GM23338 (cell line): ENCODE data around the gene AKR7A3. TPM values are rescaled to one million over a fixed set of nuclear protein-coding genes. Genes with fewer than 3 reads are reported as not detected.

ENCODE experiments used
- ATAC-seq: fragments of 200-7000 bp; cut with Tn5 transposase; 3 replicates; pipeline ENCODE4 v1.9.1; 2020
- DNase-seq: peaks from one replicate; pipeline ENCODE4 v3.0.0-alpha.2; 2015; ENCODE audit warnings: low spot score
- H2AFZ ChIP-seq: fragments of 200-600 bp; sonication (generic); 2 replicates; pipeline ENCODE4 v1.8.0; 2016; ENCODE audit warnings: antibody characterized with exemption, mild to moderate bottlenecking, moderate library complexity
- H3F3A ChIP-seq: fragments of 200-600 bp; sonication (generic); replicated peaks from 2 replicates; pipeline ENCODE4 v1.8.0; 2017; ENCODE audit warnings: antibody characterized with exemption, mixed run types, low read depth
- H3K27ac ChIP-seq: fragments of 200-600 bp; sonication (generic); 2 replicates; pipeline ENCODE4 v1.6.1; 2016; ENCODE audit warnings: low read depth
- H3K27me3 ChIP-seq: fragments of 200-600 bp; sonication (generic); 2 replicates; pipeline ENCODE4 v1.8.0; 2016; ENCODE audit warnings: mild to moderate bottlenecking, mixed run types, moderate library complexity; ENCODE audit not compliant: insufficient read depth
- H3K36me3 ChIP-seq: fragments of 200-600 bp; sonication (generic); 2 replicates; pipeline ENCODE4 v1.8.0; 2016; ENCODE audit warnings: mild to moderate bottlenecking; ENCODE audit not compliant: insufficient read depth
- H3K4me1 ChIP-seq: fragments of 200-600 bp; sonication (generic); 2 replicates; pipeline ENCODE4 v1.8.0; 2016; ENCODE audit warnings: mild to moderate bottlenecking, moderate library complexity; ENCODE audit not compliant: insufficient read depth
- H3K4me2 ChIP-seq: fragments of 200-600 bp; sonication (generic); 2 replicates; pipeline ENCODE4 v1.7.1; 2017; ENCODE audit warnings: mixed run types
- H3K4me3 ChIP-seq: fragments of 200-600 bp; sonication (generic); 2 replicates; pipeline ENCODE4 v1.6.1; 2016; ENCODE audit warnings: mixed run types
- H3K79me2 ChIP-seq: fragments of 200-600 bp; sonication (generic); replicated peaks from 2 replicates; pipeline ENCODE4 v1.8.0; 2017; ENCODE audit warnings: mild to moderate bottlenecking; ENCODE audit not compliant: insufficient read depth
- H3K9me2 ChIP-seq: fragments of 200-600 bp; sonication (generic); 2 replicates; pipeline ENCODE4 v1.8.0; 2017; ENCODE audit not compliant: insufficient read depth
- H4K20me1 ChIP-seq: fragments of 200-600 bp; sonication (generic); replicated peaks from 2 replicates; pipeline ENCODE4 v1.8.0; 2017; ENCODE audit warnings: mild to moderate bottlenecking; ENCODE audit not compliant: insufficient read depth
- H3K27ac Mint-ChIP-seq: 2 replicates; pipeline ENCODE4 v1.8.0; 2020; ENCODE audit warnings: inconsistent platforms, mild to moderate bottlenecking, moderate library complexity, mixed read lengths
- H3K27me3 Mint-ChIP-seq: 3 replicates; pipeline ENCODE4 v1.8.0; 2022; ENCODE audit warnings: low read depth, mild to moderate bottlenecking, moderate library complexity, mixed read lengths, inconsistent platforms; ENCODE audit not compliant: insufficient read depth, poor library complexity
- H3K36me3 Mint-ChIP-seq: 3 replicates; pipeline ENCODE4 v1.8.0; 2021; ENCODE audit warnings: low read depth, mild to moderate bottlenecking, inconsistent platforms, moderate library complexity, mixed read lengths
- H3K4me1 Mint-ChIP-seq: 3 replicates; pipeline ENCODE4 v1.8.0; 2020; ENCODE audit warnings: mild to moderate bottlenecking, inconsistent platforms, mixed read lengths
- H3K4me3 Mint-ChIP-seq: 3 replicates; pipeline ENCODE4 v1.8.0; 2021; ENCODE audit warnings: moderate library complexity, mild to moderate bottlenecking, inconsistent platforms, mixed read lengths
- H3K9me3 Mint-ChIP-seq: 3 replicates; pipeline ENCODE4 v1.8.0; 2020; ENCODE audit warnings: moderate library complexity, mild to moderate bottlenecking, inconsistent platforms, mixed read lengths
- CREB1 ChIP-seq: fragments of 250-450 bp; sonication (Bioruptor Pico); IDR thresholded peaks from 2 replicates; pipeline ENCODE4 v1.5.0; 2020; ENCODE audit warnings: low read depth, mild to moderate bottlenecking, moderate library complexity
- CTCF ChIP-seq, 2 experiments: fragments of 200-600 bp in 1 of 2; sonication (generic) in 1 of 2; conservative IDR thresholded peaks; 2 replicates each; pipeline versions ENCODE4 v1.5.1 to v1.6.1; 2016 to 2017; ENCODE audit warnings: antibody characterized with exemption in 2 of 2, low read depth in 2 of 2, mild to moderate bottlenecking in 2 of 2, moderate library complexity in 1 of 2
- ETS1 ChIP-seq: IDR thresholded peaks from 2 replicates; pipeline ENCODE4 v1.6.1; 2016; ENCODE audit warnings: antibody characterized with exemption
- EZH2 ChIP-seq: fragments of 200-600 bp; sonication (generic); IDR thresholded peaks from one replicate; pipeline ENCODE4 v1.8.0; 2017; ENCODE audit warnings: antibody characterized with exemption, mild to moderate bottlenecking, low read depth; ENCODE audit not compliant: unreplicated experiment
- EZH2phosphoT487 ChIP-seq: fragments of 200-600 bp; sonication (generic); IDR thresholded peaks from one replicate; pipeline ENCODE4 v1.8.1; 2018; ENCODE audit warnings: antibody characterized with exemption; ENCODE audit not compliant: unreplicated experiment
- JUNB ChIP-seq: IDR thresholded peaks from one replicate; pipeline ENCODE4 v1.6.1; 2016; ENCODE audit warnings: antibody characterized with exemption; ENCODE audit not compliant: unreplicated experiment
- NANOG ChIP-seq: IDR thresholded peaks from 2 replicates; pipeline ENCODE4 v1.6.1; 2016; ENCODE audit warnings: antibody characterized with exemption, borderline replicate concordance
- POLR2AphosphoS5 ChIP-seq: IDR thresholded peaks from 2 replicates; pipeline ENCODE4 v1.6.1; 2016; ENCODE audit warnings: antibody characterized with exemption, low read depth
- REST ChIP-seq: IDR thresholded peaks from one replicate; pipeline ENCODE4 v1.6.1; 2018; ENCODE audit warnings: antibody characterized with exemption; ENCODE audit not compliant: unreplicated experiment
- STAT1 ChIP-seq: IDR thresholded peaks from one replicate; pipeline ENCODE4 v1.6.1; 2016; ENCODE audit warnings: antibody characterized with exemption; ENCODE audit not compliant: unreplicated experiment
- ZNF114 ChIP-seq: fragments of 250-450 bp; sonication (Bioruptor Pico); IDR thresholded peaks from 2 replicates; pipeline ENCODE4 v1.5.0; 2020; ENCODE audit warnings: mild to moderate bottlenecking, moderate library complexity
- ZNF331 ChIP-seq: fragments of 250-450 bp; sonication (Bioruptor Pico); IDR thresholded peaks from 2 replicates; pipeline ENCODE4 v1.5.0; 2020; ENCODE audit warnings: low read depth, mild to moderate bottlenecking, moderate library complexity
- ZNF462 ChIP-seq: fragments of 250-450 bp; sonication (Bioruptor Pico); IDR thresholded peaks from 2 replicates; pipeline ENCODE4 v1.5.0; 2020; ENCODE audit warnings: mild to moderate bottlenecking, moderate library complexity
- polyA plus RNA-seq: library from polyadenylated mRNA; unstranded; fragments of >200 nt; fragmentation: Nextera tagmentation; extraction: Ambion mirVana; gene quantifications from 2 replicates; pipeline ENCODE4 v1.2.1, GENCODE V29; 2016
- total RNA-seq: library from RNA; depleted of rRNA; stranded (reverse); fragments of >200 nt; shearing (Covaris generic); gene quantifications from 2 replicates; pipeline ENCODE4 v1.2.3, GENCODE V29; 2014

AKR7A3 gene
- total and polyA plus RNA-seq, 2 experiments from 2014 or later, result 0.14 to 0.86 TPM

- Histone ChIP-seq H3K4me1 (no peaks in the 10 kb centered on the region), H4K20me1 (peaks cover under 1% of the 10 kb centered on the region; the same call in 1 of the 2 replicates), H3K9me2 (no peaks in the 10 kb centered on the region), H3K4me3 (no peak overlapping the region), H3K4me2 (no peak overlapping the region), H3K27ac (no peak overlapping the region), H2AFZ (no peak overlapping the region), H3K79me2 (no peaks in the 10 kb centered on the region), H3F3A (no peaks in the 10 kb centered on the region), H3K27me3 (peaks cover 9% of the 10 kb centered on the region), H3K36me3 (no peaks in the 10 kb centered on the region)
- Mint-ChIP-seq H3K27me3 (peaks cover 3% of the 10 kb centered on the region), H3K9me3 (peaks cover 50% of the 10 kb centered on the region), H3K36me3 (peaks cover 50% of the 10 kb centered on the region), H3K4me1 (no peaks in the 10 kb centered on the region), H3K27ac (no peak overlapping the region), H3K4me3 (no peak overlapping the region)
- TF ChIP-seq CTCF (conservative IDR thresholded peaks at IDR 0.05; ENCODE audit: low read depth in 2 of 2) (no peak), CREB1 (CRISPR knock-in tag) (no peak), JUNB (no peak), ZNF462 (no peak), ZNF331 (no peak), EZH2 (no peak), ETS1 (no peak), POLR2AphosphoS5 (no peak), REST (no peak), ZNF114 (CRISPR knock-in tag) (no peak), STAT1 (no peak), EZH2phosphoT487 (no peak), NANOG (no peak)
- ATAC-seq, result no peak
- DNase-seq, result no peak
Measured at GRCh38 chr1:19294638-19295037, 6.1 kb upstream of the AKR7A3 start.
